IMR-90 (cell line): ENCODE data around the gene CSKMT. TPM values are rescaled to one million over a fixed set of nuclear protein-coding genes. Genes with fewer than 3 reads are reported as not detected.

Experiments
- ATAC-seq: fragments of 200-7000 bp; cut with Tn5 transposase; 2 replicates; pipeline ENCODE4 v1.9.1; 2020; ENCODE audit warnings: low read depth, mild to moderate bottlenecking, moderate library complexity
- BruUV-seq: library from RNA; stranded (reverse); fragments of 400-500 nt; replicated peaks from 2 replicates; lab custom pipeline; 2021; lab: Mats Ljungman, UMichigan
- CTCF ChIA-PET: fragments of 300-600 bp; formaldehyde crosslinking; extraction: SDS; loops from one replicate; lab custom pipeline; 2021; ENCODE audit warnings: antibody characterized with exemption; lab: Yijun Ruan, JAX
- POLR2A ChIA-PET: fragments of 300-600 bp; sonication (Branson Sonifier 250); formaldehyde crosslinking; loops from one replicate; lab custom pipeline; 2022; ENCODE audit warnings: antibody characterized with exemption; ENCODE audit not compliant: unreplicated experiment; lab: Charles Lee
- DNase-seq: peaks from one replicate; pipeline ENCODE4 v3.0.0; 2013
- H2AFZ ChIP-seq: replicated peaks from 2 replicates; pipeline ENCODE3; 2013; ENCODE audit warnings: low read length, mild to moderate bottlenecking; ENCODE audit not compliant: poor library complexity
- H2AK5ac ChIP-seq: 2 replicates; pipeline ENCODE4 v1.6.1; 2013; ENCODE audit warnings: low read depth, low read length, inconsistent platforms
- H2AK9ac ChIP-seq: replicated peaks from 2 replicates; pipeline ENCODE3; 2013; ENCODE audit warnings: mild to moderate bottlenecking, low read depth, low read length, moderate library complexity; ENCODE audit not compliant: poor library complexity
- H2BK120ac ChIP-seq: 2 replicates; pipeline ENCODE4 v1.6.1; 2013; ENCODE audit warnings: low read depth, low read length, inconsistent platforms
- H2BK15ac ChIP-seq: 3 replicates; pipeline ENCODE4 v1.6.1; 2013; ENCODE audit warnings: low read depth, low read length, inconsistent platforms
- H2BK20ac ChIP-seq: 2 replicates; pipeline ENCODE4 v1.6.1; 2013; ENCODE audit warnings: low read depth, mild to moderate bottlenecking, inconsistent platforms, low read length, moderate library complexity
- H2BK5ac ChIP-seq: 2 replicates; pipeline ENCODE4 v1.6.1; 2013; ENCODE audit warnings: mild to moderate bottlenecking, low read depth, low read length, inconsistent platforms; ENCODE audit not compliant: poor library complexity, severe bottlenecking
- H3K14ac ChIP-seq: replicated peaks from 2 replicates; pipeline ENCODE4 v1.6.1; 2013; ENCODE audit warnings: low read depth, low read length, inconsistent platforms
- H3K18ac ChIP-seq: 2 replicates; pipeline ENCODE4 v1.6.1; 2013; ENCODE audit warnings: low read depth, low read length, control low read depth
- H3K23ac ChIP-seq: 2 replicates; pipeline ENCODE4 v1.6.1; 2013; ENCODE audit warnings: low read depth, low read length, inconsistent platforms
- H3K27ac ChIP-seq: 2 replicates; pipeline ENCODE4 v1.5.1; 2013; ENCODE audit warnings: mild to moderate bottlenecking, control low read depth, low read length; ENCODE audit not compliant: insufficient read depth
- H3K27me3 ChIP-seq: 2 replicates; pipeline ENCODE4 v1.6.1; 2013; ENCODE audit warnings: low read length; ENCODE audit not compliant: control insufficient read depth, insufficient read depth
- H3K36me3 ChIP-seq: 2 replicates; pipeline ENCODE4 v1.6.1; 2013; ENCODE audit warnings: low read length, mixed read lengths; ENCODE audit not compliant: control insufficient read depth, insufficient read depth
- H3K4ac ChIP-seq: 2 replicates; pipeline ENCODE4 v1.6.1; 2013; ENCODE audit warnings: low read depth, low read length, inconsistent platforms
- H3K4me1 ChIP-seq: 2 replicates; pipeline ENCODE4 v1.6.1; 2013; ENCODE audit warnings: low read length, mixed read lengths; ENCODE audit not compliant: control insufficient read depth, insufficient read depth
- H3K4me2 ChIP-seq: 2 replicates; pipeline ENCODE4 v1.6.1; 2013; ENCODE audit warnings: low read depth, mild to moderate bottlenecking, control low read depth, low read length, moderate library complexity
- H3K4me3 ChIP-seq: 2 replicates; pipeline ENCODE4 v1.5.1; 2013; ENCODE audit warnings: low read depth, mild to moderate bottlenecking, control low read depth, low read length, moderate library complexity; ENCODE audit not compliant: insufficient read depth
- H3K56ac ChIP-seq: 2 replicates; pipeline ENCODE4 v1.6.1; 2013; ENCODE audit warnings: low read length, inconsistent platforms; ENCODE audit not compliant: insufficient read depth; ENCODE audit errors: extremely low read depth
- H3K79me1 ChIP-seq, 2 experiments: 2 replicates each; pipeline ENCODE4 v1.6.1; 2013; ENCODE audit warnings: low read length in 2 of 2, inconsistent platforms in 1 of 2, low read depth in 1 of 2
- H3K9ac ChIP-seq: 2 replicates; pipeline ENCODE4 v1.6.1; 2013; ENCODE audit warnings: low read depth, low read length, control low read depth
- H3K9me1 ChIP-seq: 2 replicates; pipeline ENCODE4 v1.6.1; 2013; ENCODE audit warnings: low read length, inconsistent platforms; ENCODE audit not compliant: insufficient read depth
- H3K9me3 ChIP-seq: 2 replicates; pipeline ENCODE4 v1.6.1; 2013; ENCODE audit warnings: low read length; ENCODE audit not compliant: control insufficient read depth, insufficient read depth
- H4K20me1 ChIP-seq: 2 replicates; pipeline ENCODE4 v1.6.1; 2013; ENCODE audit warnings: low read length, inconsistent platforms; ENCODE audit not compliant: insufficient read depth
- H4K5ac ChIP-seq: 2 replicates; pipeline ENCODE4 v1.6.1; 2013; ENCODE audit warnings: mild to moderate bottlenecking, low read depth, low read length, control low read depth
- H4K8ac ChIP-seq, 2 experiments: 2 replicates each; pipeline ENCODE4 v1.6.1; 2013; ENCODE audit warnings: low read depth in 2 of 2, low read length in 2 of 2, control low read depth in 1 of 2, inconsistent platforms in 1 of 2
- H4K91ac ChIP-seq: 2 replicates; pipeline ENCODE4 v1.6.1; 2013; ENCODE audit warnings: low read depth, low read length, inconsistent platforms; ENCODE audit not compliant: insufficient read depth
- POLR2A ChIP-seq: IDR thresholded peaks from 2 replicates; pipeline ENCODE4 v1.6.1; 2012; ENCODE audit warnings: mild to moderate bottlenecking, low read depth, low read length
- RFX5 ChIP-seq: IDR thresholded peaks from 2 replicates; pipeline ENCODE4 v1.8.0; 2012; ENCODE audit warnings: low read depth, mild to moderate bottlenecking, low read length, moderate library complexity
- SMC3 ChIP-seq: fragments of 150-350 bp; IDR thresholded peaks from 2 replicates; pipeline ENCODE4 v1.6.1; 2016; ENCODE audit warnings: low read depth, mild to moderate bottlenecking, antibody characterized with exemption, low read length, moderate library complexity
- WGBS, 2 experiments: methylation state at CpG; one replicate each; pipeline versions ENCODE4 v1.1.5 to v1.1.7; 2013; ENCODE audit warnings: missing lambda C conversion rate in 2 of 2; ENCODE audit not compliant: insufficient read length in 1 of 2; ENCODE audit errors: extremely low coverage in 2 of 2; 5-methylcytosine and 5-hydroxymethylcytosine counted together
- dilution Hi-C: fragments of 300-500 bp; cut with HindIII; formaldehyde crosslinking; loops from one replicate; pipeline ENCODE4 v1.14.3; 2018; ENCODE audit warnings: low sequenced_read_pairs; ENCODE audit not compliant: unreplicated experiment
- in situ Hi-C: fragments of 300-500 bp; cut with MboI; formaldehyde crosslinking; loops from 3 replicates; pipeline ENCODE4 v1.14.3; 2019; ENCODE audit warnings: low sequenced_read_pairs, inconsistent platforms, mixed read lengths
- intact Hi-C: fragments of 100-400 bp; cut with micrococcal nuclease; formaldehyde crosslinking; loops from 2 replicates; pipeline ENCODE4 v1.10.0; 2022
- polyA plus RNA-seq, 3 experiments: library from polyadenylated mRNA; depleted of rRNA; stranded (reverse); fragments of >200 nt; gene quantifications; 2 replicates each; pipeline ENCODE4 v1.2.3, GENCODE V29; 2012; ENCODE audit warnings: low replicate concordance in 1 of 3
- total RNA-seq: library from RNA; depleted of rRNA; stranded (reverse); fragments of >200 nt; gene quantifications from 2 replicates; pipeline ENCODE4 v1.2.3, GENCODE V29; 2012

Gene CSKMT
- total and polyA plus RNA-seq, 2 of the 4 experiments (the other 2 are of a cell fraction) = 5.3 to 7.9 TPM

GRCh38 chr11:62676698-62677097 lies 11.6 kb downstream of the CSKMT start:
- Histone ChIP-seq H3K4me3 (no peak overlapping the region), H3K36me3 (peaks cover 19% of the 10 kb centered on the region), H3K27ac (no peak overlapping the region), H4K20me1 (no peaks in the 10 kb centered on the region), H2BK20ac (no peak overlapping the region), H3K9ac (no peak overlapping the region), H4K91ac (no peak overlapping the region), H3K18ac (no peak overlapping the region), H4K8ac (no peak overlapping the region), H3K4me2 (no peak overlapping the region), H3K27me3 (no peaks in the 10 kb centered on the region), H3K4ac (no peak overlapping the region), H3K23ac (no peak overlapping the region), H2AFZ (no peak overlapping the region), H3K4me1 (peaks cover 10% of the 10 kb centered on the region), H2BK5ac (no peak overlapping the region), H2BK15ac (no peak overlapping the region), H3K9me1 (peaks cover 4% of the 10 kb centered on the region; the same call in 1 of the 2 replicates), H3K56ac (no peak overlapping the region), H3K9me3 (no peaks in the 10 kb centered on the region), H3K14ac (no peak overlapping the region), H2BK120ac (no peak overlapping the region), H3K79me1 (peaks cover 14 to 42% of the 10 kb centered on the region in 2 experiments; a peak in 3 of 4 replicates), H2AK9ac (no peak overlapping the region), H4K5ac (no peak overlapping the region), H2AK5ac (no peak overlapping the region)
- dilution Hi-C loops (no loop called here), in situ Hi-C loops (no loop called here), intact Hi-C loops (no loop called here)
- DNase-seq = no peak
- ChIA-PET POLR2A (no interaction called here), CTCF (no interaction called here)
- TF ChIP-seq POLR2A (no peak), SMC3 (no peak), RFX5 (no peak)
- no peak for ATAC-seq
- no TSS peak for BruUV-seq
- no CpG with 5 or more reads among the region's 6 CpGs for WGBS, 2 experiments
